ENCODE data around the gene RIC3. TPM values are rescaled to one million over a fixed set of nuclear protein-coding genes. Genes with fewer than 3 reads are reported as not detected.

Gene RIC3
- total and polyA plus RNA-seq, 12 donors: 4.7 to 17.0 (median 12.5) TPM

- no peak for DNase-seq
- Histone ChIP-seq H3K4me3 (no peak overlapping the region), H3K36me3 (no peaks in the 10 kb centered on the region), H3K27me3 (no peaks in the 10 kb centered on the region), H3K9me3 (peaks cover 0 to 20% (median 0%) of the 10 kb centered on the region in 11 donors), H3K4me1 (no peaks in the 10 kb centered on the region), H3K27ac (no peak overlapping the region)
- ATAC-seq: no peak
- intact Hi-C loops (cut with DNase I): no loop called here
- WGBS, 2 donors: 79 to 86% methylated on average over 1 of the region's 1 CpG
- no peak for TF ChIP-seq CTCF (IDR thresholded peaks at IDR 0.05)
Observed at GRCh38 chr11:8122173-8122764, 46.6 kb downstream of the RIC3 start.

- no peak for ATAC-seq
Observed at GRCh38 chr11:8111636-8112035, 57.2 kb downstream of the RIC3 start.

GRCh38 chr11:8110396-8110795, 58.4 kb downstream of the RIC3 start:
- Histone ChIP-seq H3K4me1 (peaks cover 0 to 23% (median 6%) of the 10 kb centered on the region in 9 donors), H3K36me3 (peaks cover 0 to 16% (median 0%) of the 10 kb centered on the region in 9 donors), H3K27ac (no peak overlapping the region), H3K27me3 (no peaks in the 10 kb centered on the region), H3K9me3 (peaks cover 0 to 15% (median 8%) of the 10 kb centered on the region in 11 donors), H3K4me3 (no peak overlapping the region)
- intact Hi-C loops (cut with DNase I): no loop called here
- no peak for TF ChIP-seq CTCF (IDR thresholded peaks at IDR 0.05)
- DNase-seq (no peak), ATAC-seq (no peak)
- 79 to 85% methylated on average over 4 of the region's 4 CpGs for WGBS, 2 donors

More at GRCh38 chr11:8111636-8112035, 57.2 kb downstream of the RIC3 start:
- intact Hi-C loops (cut with DNase I): no loop called here
- peaks cover 0 to 26% (median 10%) of the 10 kb centered on the region in 11 donors for H3K9me3 ChIP-seq
- WGBS, 2 donors: 91 to 94% methylated on average over 8 of the region's 8 CpGs
- no peaks in the 10 kb centered on the region for H3K27me3 ChIP-seq
- no peak overlapping the region for H3K4me3 ChIP-seq
- no peak for TF ChIP-seq CTCF (IDR thresholded peaks at IDR 0.05)
- DNase-seq: no peak
- peaks cover 0 to 12% (median 0%) of the 10 kb centered on the region in 9 donors for H3K4me1 ChIP-seq
- H3K36me3 ChIP-seq: peaks cover 0 to 16% (median 0%) of the 10 kb centered on the region in 9 donors
- no peak overlapping the region for H3K27ac ChIP-seq

GRCh38 chr11:8109675-8110074, 59.1 kb downstream of the RIC3 start:
- no peak for ATAC-seq
- peaks cover 0 to 8% (median 2%) of the 10 kb centered on the region in 11 donors for H3K9me3 ChIP-seq
- H3K27ac ChIP-seq: no peak overlapping the region
- H3K36me3 ChIP-seq: peaks cover 0 to 16% (median 0%) of the 10 kb centered on the region in 9 donors
- H3K4me1 ChIP-seq: peaks cover 0 to 30% (median 6%) of the 10 kb centered on the region in 9 donors
- intact Hi-C loops (cut with DNase I): loop anchor here in 2 of 10 donors (10.0 kb wide), 1 partner anchor 215 kb away; no protein-coding TSS in a partner anchor
- TF ChIP-seq CTCF (IDR thresholded peaks at IDR 0.05): no peak
- H3K4me3 ChIP-seq: no peak overlapping the region
- DNase-seq: no peak
- H3K27me3 ChIP-seq: no peaks in the 10 kb centered on the region
